ENCODE results near the gene RRP1B. TPM values are rescaled to one million over a fixed set of nuclear protein-coding genes. Genes with fewer than 3 reads are reported as not detected.
"Not testable (repeated sequence)": the region's sequence is repeated elsewhere in the genome, so short reads cannot be mapped to it uniquely, and the experiment has no call there.

RRP1B gene
- total and polyA plus RNA-seq, 12 donors: 5.0 to 11.3 (median 8.4) TPM

GRCh38 chr21:43712268-43712942 is 53.0 kb downstream of the RRP1B start:
- peak in 4 of 8 donors; percentile 28 to 72 (median 46) for ATAC-seq
- no peak for TF ChIP-seq CTCF (IDR thresholded peaks at IDR 0.05)
- Histone ChIP-seq H3K27me3 (no peaks in the 10 kb centered on the region), H3K4me1 (peaks cover 0 to 16% (median 0%) of the 10 kb centered on the region in 9 donors), H3K4me3 (no peak overlapping the region), H3K36me3 (no peaks in the 10 kb centered on the region), H3K27ac (no peak overlapping the region), H3K9me3 (peaks cover 0 to 4% (median 0%) of the 10 kb centered on the region in 11 donors)
- intact Hi-C loops (cut with DNase I): no loop called here
- DNase-seq: no peak
- WGBS, 2 donors: 62 to 74% methylated on average over 13 of the region's 13 CpGs

- H3K27me3 ChIP-seq; H3K9me3 ChIP-seq; H3K27ac ChIP-seq; H3K36me3 ChIP-seq; ATAC-seq; intact Hi-C loops (cut with DNase I); DNase-seq; H3K4me3 ChIP-seq: not testable (repeated sequence)
- WGBS, 2 donors: 98 to 99% methylated on average over 6 of the region's 6 CpGs
- peaks cover 0 to 18% (median under 1%) of the 10 kb centered on the region in 9 donors for H3K4me1 ChIP-seq
Measured at GRCh38 chr21:43713123-43713522, 53.8 kb downstream of the RRP1B start.

- Histone ChIP-seq H3K4me1 (peaks cover 9 to 33% (median 25%) of the 10 kb centered on the region in 9 donors), H3K27ac (no peak overlapping the region), H3K36me3 (no peaks in the 10 kb centered on the region), H3K27me3 (no peaks in the 10 kb centered on the region), H3K4me3 (no peak overlapping the region), H3K9me3 (no peaks in the 10 kb centered on the region)
- ATAC-seq: no peak
- DNase-seq: no peak
- intact Hi-C loops (cut with DNase I): loop anchor here in 1 of 10 donors (2.0 kb wide), 1 partner anchor 16 kb away; no protein-coding TSS in a partner anchor
- 73 to 80% methylated on average over 12 of the region's 12 CpGs for WGBS, 2 donors
- no peak for TF ChIP-seq CTCF (IDR thresholded peaks at IDR 0.05)
Measured at GRCh38 chr21:43716376-43717165, 57.2 kb downstream of the RRP1B start.

GRCh38 chr21:43717166-43717853 is 58.0 kb downstream of the RRP1B start:
- Histone ChIP-seq H3K4me1 (peaks cover 9 to 37% (median 28%) of the 10 kb centered on the region in 9 donors), H3K4me3 (no peak overlapping the region), H3K9me3 (no peaks in the 10 kb centered on the region), H3K27me3 (no peaks in the 10 kb centered on the region), H3K36me3 (no peaks in the 10 kb centered on the region), H3K27ac (no peak overlapping the region)
- TF ChIP-seq CTCF (IDR thresholded peaks at IDR 0.05): no peak
- ATAC-seq: no peak
- intact Hi-C loops (cut with DNase I): loop anchor here in 1 of 10 donors (2.0 kb wide), 1 partner anchor 17 kb away; no protein-coding TSS in a partner anchor
- 83 to 85% methylated on average over 13 of the region's 13 CpGs for WGBS, 2 donors
- no peak for DNase-seq
